HEK293 (cell line): Measurements from ENCODE around the gene TDP1.

Experiments
- CTCF ChIA-PET: fragments of 350-600 bp; formaldehyde crosslinking; extraction: SDS; loops from one replicate; lab custom pipeline; 2021; ENCODE audit warnings: antibody characterized with exemption; lab: Yijun Ruan, JAX
- POLR2A ChIA-PET: fragments of 300-600 bp; formaldehyde crosslinking; extraction: SDS; loops from one replicate; lab custom pipeline; 2020; ENCODE audit warnings: antibody characterized with exemption, inconsistent platforms; lab: Yijun Ruan, JAX
- H3K27ac ChIP-seq: fragments of 200-500 bp; sonication (Bioruptor generic); 2 replicates; pipeline ENCODE4 v1.5.1; 2014; ENCODE audit warnings: low read depth, low read length, control low read depth, inconsistent platforms; ENCODE audit errors: extremely low read depth
- H3K36me3 ChIP-seq, 2 experiments: fragments of 200-500 bp in 1 of 2; sonication (Bioruptor generic) in 1 of 2; 1 replicate in 1 of 2; 2 replicates in 1 of 2; pipeline ENCODE4 v1.5.1; 2014 to 2017; ENCODE audit warnings: inconsistent platforms in 2 of 2, low read length in 2 of 2; ENCODE audit not compliant: control insufficient read depth in 2 of 2, insufficient read depth in 1 of 2
- H3K4me1 ChIP-seq: fragments of 200-500 bp; sonication (Bioruptor generic); 2 replicates; pipeline ENCODE4 v1.5.1; 2014; ENCODE audit warnings: mild to moderate bottlenecking, low read length, inconsistent platforms; ENCODE audit not compliant: control insufficient read depth, insufficient read depth
- H3K4me3 ChIP-seq: 2 replicates; pipeline ENCODE4 v1.5.1; 2011; ENCODE audit warnings: low read depth, mild to moderate bottlenecking, control low read depth, low read length, moderate library complexity
- H3K9me3 ChIP-seq: fragments of 200-500 bp; sonication (Bioruptor generic); 2 replicates; pipeline ENCODE4 v1.5.1; 2014; ENCODE audit warnings: low read depth, low read length, inconsistent platforms; ENCODE audit not compliant: control insufficient read depth, insufficient read depth
- GLI4 ChIP-seq: fragments of 450-650 bp; formaldehyde crosslinking; IDR thresholded peaks from 2 replicates; pipeline ENCODE4 v1.5.1; 2016; ENCODE audit warnings: missing biosample characterization, missing genetic modification characterization
- HIC1 ChIP-seq: fragments of 450-650 bp; formaldehyde crosslinking; IDR thresholded peaks from 2 replicates; pipeline ENCODE4 v1.5.1; 2016; ENCODE audit warnings: missing biosample characterization, missing genetic modification characterization
- PRDM2 ChIP-seq: fragments of 450-650 bp; formaldehyde crosslinking; IDR thresholded peaks from 2 replicates; pipeline ENCODE4 v1.5.1; 2016; ENCODE audit warnings: missing biosample characterization, missing genetic modification characterization, borderline replicate concordance
- SP7 ChIP-seq: fragments of 450-650 bp; formaldehyde crosslinking; IDR thresholded peaks from 2 replicates; pipeline ENCODE4 v1.5.1; 2016; ENCODE audit warnings: missing biosample characterization, missing genetic modification characterization
- ZBTB44 ChIP-seq: fragments of 450-650 bp; IDR thresholded peaks from 2 replicates; pipeline ENCODE4 v1.5.1; 2018; ENCODE audit warnings: missing biosample characterization, mild to moderate bottlenecking, missing genetic modification characterization
- ZBTB7A ChIP-seq: fragments of 450-650 bp; formaldehyde crosslinking; IDR thresholded peaks from 2 replicates; pipeline ENCODE4 v1.5.1; 2016; ENCODE audit warnings: low read depth, missing biosample characterization, missing genetic modification characterization
- ZFP37 ChIP-seq: fragments of 450-650 bp; formaldehyde crosslinking; IDR thresholded peaks from 2 replicates; pipeline ENCODE4 v1.5.1; 2016; ENCODE audit warnings: missing biosample characterization, missing genetic modification characterization
- ZIC2 ChIP-seq: fragments of 450-650 bp; formaldehyde crosslinking; IDR thresholded peaks from 2 replicates; pipeline ENCODE4 v1.5.1; 2016; ENCODE audit warnings: missing biosample characterization, missing genetic modification characterization
- ZNF112 ChIP-seq: fragments of 450-650 bp; formaldehyde crosslinking; IDR thresholded peaks from 2 replicates; pipeline ENCODE4 v1.5.0; 2017; ENCODE audit warnings: missing biosample characterization, missing genetic modification characterization
- ZNF19 ChIP-seq: fragments of 450-650 bp; formaldehyde crosslinking; IDR thresholded peaks from 2 replicates; pipeline ENCODE4; 2016; ENCODE audit warnings: missing biosample characterization, missing genetic modification characterization, low read depth
- ZNF266 ChIP-seq: fragments of 450-650 bp; formaldehyde crosslinking; IDR thresholded peaks from 2 replicates; pipeline ENCODE4 v1.5.1; 2016; ENCODE audit warnings: missing biosample characterization, missing genetic modification characterization, low read depth
- ZNF302 ChIP-seq: fragments of 450-650 bp; formaldehyde crosslinking; IDR thresholded peaks from 2 replicates; pipeline ENCODE4 v1.5.1; 2016; ENCODE audit warnings: missing biosample characterization, missing genetic modification characterization, low read depth
- ZNF335 ChIP-seq: fragments of 450-650 bp; formaldehyde crosslinking; conservative IDR thresholded peaks from 2 replicates; pipeline ENCODE4 v1.5.1; 2016; ENCODE audit warnings: missing biosample characterization, missing genetic modification characterization
- ZNF354C ChIP-seq: fragments of 450-650 bp; formaldehyde crosslinking; IDR thresholded peaks from 2 replicates; pipeline ENCODE4 v1.5.1; 2016; ENCODE audit warnings: missing biosample characterization, missing genetic modification characterization, low read depth, borderline replicate concordance
- ZNF544 ChIP-seq: fragments of 450-650 bp; formaldehyde crosslinking; IDR thresholded peaks from 2 replicates; pipeline ENCODE4 v1.5.0; 2017; ENCODE audit warnings: missing biosample characterization, missing genetic modification characterization
- ZNF549 ChIP-seq: fragments of 450-650 bp; IDR thresholded peaks from 2 replicates; pipeline ENCODE4 v1.5.1; 2018; ENCODE audit warnings: missing biosample characterization, missing genetic modification characterization, mild to moderate bottlenecking, inconsistent platforms, moderate library complexity
- ZNF571 ChIP-seq: fragments of 450-650 bp; formaldehyde crosslinking; IDR thresholded peaks from 2 replicates; pipeline ENCODE4 v1.5.0; 2017; ENCODE audit warnings: missing biosample characterization, missing genetic modification characterization
- ZNF600 ChIP-seq: fragments of 450-650 bp; formaldehyde crosslinking; IDR thresholded peaks from 2 replicates; pipeline ENCODE4 v1.5.1; 2016; ENCODE audit warnings: missing biosample characterization, missing genetic modification characterization

Gene TDP1

GRCh38 chr14:90054803-90055202 is 99.1 kb downstream of the TDP1 start:
- Histone ChIP-seq H3K9me3 (no peaks in the 10 kb centered on the region), H3K4me3 (no peak overlapping the region), H3K36me3 (no peaks in the 10 kb centered on the region), H3K27ac (no peak overlapping the region), H3K4me1 (no peaks in the 10 kb centered on the region)
- CTCF ChIA-PET = interaction anchor here (1.9 kb wide), 1 partner anchor 82 kb away, joined by 4 read pairs; no protein-coding TSS in a partner anchor
- no peak for TF ChIP-seq ZNF112 (tag by site-specific recombination)
- TF ChIP-seq ZIC2 = no peak
- TF ChIP-seq ZNF600 (tag by site-specific recombination) = no peak
- no peak for TF ChIP-seq ZNF354C (tag by site-specific recombination)
- no peak for TF ChIP-seq PRDM2
- TF ChIP-seq ZNF549 = no peak
- no peak for TF ChIP-seq ZNF19 (tag by site-specific recombination)
- TF ChIP-seq ZNF266 (tag by site-specific recombination) = no peak
- no peak for TF ChIP-seq ZNF335 (tag by site-specific recombination)
- TF ChIP-seq ZNF571 (tag by site-specific recombination) = no peak
- no peak for TF ChIP-seq GLI4 (tag by site-specific recombination)
- TF ChIP-seq ZBTB7A (tag by site-specific recombination) = no peak
- TF ChIP-seq ZBTB44 (tag by site-specific recombination) = no peak
- TF ChIP-seq SP7 = no peak
- no peak for TF ChIP-seq ZNF302
- no peak for TF ChIP-seq HIC1 (tag by site-specific recombination)
- TF ChIP-seq ZNF544 (tag by site-specific recombination) = no peak
- TF ChIP-seq ZFP37 = no peak
- TF ChIP-seq, all 188 proteins: peak for 0
- POLR2A ChIA-PET = no interaction called here
